Lung (tissue), 12 donors: ENCODE data around the gene PKN2. TPM values are rescaled to one million over a fixed set of nuclear protein-coding genes. Genes with fewer than 3 reads are reported as not detected.

Experiments
- ATAC-seq: fragments of 200-7000 bp; cut with Tn5 transposase; one replicate; pipeline ENCODE4 v1.9.1; 2020; ENCODE audit warnings: moderate number of reproducible peaks; ENCODE audit not compliant: insufficient read depth, low FRiP score
- DNase-seq, 3 donors: peaks; one replicate each; pipeline ENCODE4 v3.0.0-alpha.2; 2013 to 2017
- H3K27ac ChIP-seq, 2 donors: one replicate each; pipeline ENCODE4 v1.5.1; 2013; ENCODE audit warnings: mild to moderate bottlenecking in 2 of 2, moderate library complexity in 2 of 2, control low read depth in 1 of 2, inconsistent platforms in 1 of 2, low read depth in 1 of 2, low read length in 1 of 2
- H3K27me3 ChIP-seq, 3 donors: one replicate each; pipeline ENCODE4 v1.5.1; 2013; ENCODE audit warnings: low read length in 2 of 3; ENCODE audit not compliant: control insufficient read depth in 3 of 3, insufficient read depth in 3 of 3
- H3K36me3 ChIP-seq, 4 donors: one replicate each; pipeline ENCODE4 v1.5.1; 2013; ENCODE audit warnings: low read length in 4 of 4, mild to moderate bottlenecking in 1 of 4, moderate library complexity in 1 of 4; ENCODE audit not compliant: control insufficient read depth in 4 of 4, insufficient read depth in 4 of 4
- H3K4me1 ChIP-seq, 5 donors: one replicate each; pipeline ENCODE4 v1.5.1; 2013; ENCODE audit warnings: low read length in 5 of 5, mild to moderate bottlenecking in 2 of 5, moderate library complexity in 1 of 5; ENCODE audit not compliant: control insufficient read depth in 5 of 5, insufficient read depth in 5 of 5
- H3K4me3 ChIP-seq: one replicate; pipeline ENCODE4 v1.5.1; 2013; ENCODE audit warnings: mild to moderate bottlenecking, control low read depth, moderate library complexity
- H3K9ac ChIP-seq, 2 donors: one replicate each; pipeline ENCODE4 v1.5.1; 2013; ENCODE audit warnings: low read length in 2 of 2, control low read depth in 1 of 2; ENCODE audit not compliant: insufficient read depth in 1 of 2
- H3K9me3 ChIP-seq, 4 donors: one replicate each; pipeline ENCODE4 v1.5.1; 2013; ENCODE audit warnings: low read length in 3 of 4, mild to moderate bottlenecking in 1 of 4, moderate library complexity in 1 of 4; ENCODE audit not compliant: control insufficient read depth in 4 of 4, insufficient read depth in 3 of 4
- WGBS, 2 donors: extraction: QIAGEN DNeasy Blood & Tissue Kit; methylation state at CpG; one replicate each; pipeline ENCODE4 v1.1.7; 2013; 5-methylcytosine and 5-hydroxymethylcytosine counted together
- polyA plus RNA-seq, 2 donors: library from polyadenylated mRNA; stranded (reverse); fragments of 200-250 nt; gene quantifications; one replicate each; pipeline ENCODE4 v1.2.1, GENCODE V29; 2013
- total RNA-seq, 2 donors: library from RNA; depleted of rRNA in 1 of 2; stranded (reverse); fragments of >200 nt in 1 of 2; gene quantifications; one replicate each; pipeline ENCODE4 v1.2.1, GENCODE V29; 2014 to 2021
- TF ChIP-seq, protein P1 (sequence below): IDR thresholded peaks from 2 replicates; pipeline ENCODE4 v1.5.1; 2012; ENCODE audit warnings: mild to moderate bottlenecking; ENCODE audit errors: control extremely low read depth, extremely low read depth
- donor health status: control.
- donor health status: control.
- donor health status: Bipolar disorder and iron deficiency.
- donor health status: healthy.
- donor health status: DM: yes; HTN: yes; CAD: no.

PKN2 gene
- total and polyA plus RNA-seq, 4 donors: 9.5 to 130 (median 24.8) TPM

DNA sequence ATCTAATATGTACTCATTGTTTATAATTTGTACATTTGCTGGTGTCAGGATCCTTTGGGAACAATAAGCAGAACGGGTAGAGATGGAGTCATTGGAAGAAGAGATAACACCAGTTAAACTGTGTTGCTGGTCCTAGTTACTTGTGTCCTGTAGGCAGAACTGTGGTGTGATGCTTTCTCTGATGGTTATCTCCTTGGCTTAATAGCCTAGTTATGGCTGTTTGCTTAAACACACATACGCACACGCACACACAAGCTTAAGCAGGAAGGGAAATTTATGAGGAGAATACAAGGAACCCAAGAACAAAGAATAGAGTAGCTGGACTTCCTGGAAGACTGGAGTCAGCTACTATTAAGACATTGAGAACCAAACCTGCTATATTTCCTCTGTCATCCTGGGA, 5.7 kb upstream of the PKN2 start:
- H3K27me3 ChIP-seq: no peaks in the 10 kb centered on the region
- DNase-seq (no peak), ATAC-seq (no peak)
- TF ChIP-seq, protein P1, sequence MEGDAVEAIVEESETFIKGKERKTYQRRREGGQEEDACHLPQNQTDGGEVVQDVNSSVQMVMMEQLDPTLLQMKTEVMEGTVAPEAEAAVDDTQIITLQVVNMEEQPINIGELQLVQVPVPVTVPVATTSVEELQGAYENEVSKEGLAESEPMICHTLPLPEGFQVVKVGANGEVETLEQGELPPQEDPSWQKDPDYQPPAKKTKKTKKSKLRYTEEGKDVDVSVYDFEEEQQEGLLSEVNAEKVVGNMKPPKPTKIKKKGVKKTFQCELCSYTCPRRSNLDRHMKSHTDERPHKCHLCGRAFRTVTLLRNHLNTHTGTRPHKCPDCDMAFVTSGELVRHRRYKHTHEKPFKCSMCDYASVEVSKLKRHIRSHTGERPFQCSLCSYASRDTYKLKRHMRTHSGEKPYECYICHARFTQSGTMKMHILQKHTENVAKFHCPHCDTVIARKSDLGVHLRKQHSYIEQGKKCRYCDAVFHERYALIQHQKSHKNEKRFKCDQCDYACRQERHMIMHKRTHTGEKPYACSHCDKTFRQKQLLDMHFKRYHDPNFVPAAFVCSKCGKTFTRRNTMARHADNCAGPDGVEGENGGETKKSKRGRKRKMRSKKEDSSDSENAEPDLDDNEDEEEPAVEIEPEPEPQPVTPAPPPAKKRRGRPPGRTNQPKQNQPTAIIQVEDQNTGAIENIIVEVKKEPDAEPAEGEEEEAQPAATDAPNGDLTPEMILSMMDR: no peak
- H3K27ac ChIP-seq: no peak overlapping the region
- H3K4me3 ChIP-seq: no peak overlapping the region
- no peak overlapping the region for H3K9ac ChIP-seq
- H3K36me3 ChIP-seq: peaks cover 0 to 4% (median 0%) of the 10 kb centered on the region in 4 donors
- H3K9me3 ChIP-seq: no peaks in the 10 kb centered on the region
- WGBS, 2 donors: 75 to 77% methylated on average over 3 of the region's 3 CpGs
- peaks cover 0 to 13% (median 5%) of the 10 kb centered on the region in 5 donors for H3K4me1 ChIP-seq

DNA sequence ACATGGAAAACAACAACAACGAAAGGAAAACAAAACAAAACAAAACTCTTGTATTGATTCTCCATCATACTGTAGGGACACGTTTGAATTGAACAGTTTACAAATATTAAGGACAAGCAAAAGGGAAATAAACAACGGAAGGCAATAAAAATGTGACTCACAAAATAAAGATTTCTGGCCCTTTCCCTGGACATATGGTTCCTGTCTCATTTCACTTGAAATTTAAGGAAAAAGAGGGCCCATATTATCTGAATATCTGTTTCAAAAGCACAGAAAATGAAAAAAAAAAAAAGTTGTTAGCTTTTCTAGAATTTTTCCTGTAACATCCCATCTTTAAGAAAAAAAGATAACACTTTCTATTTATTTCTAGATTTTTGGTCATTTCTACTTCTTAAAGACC, 3.6 kb upstream of the PKN2 start:
- Histone ChIP-seq H3K9ac (no peak overlapping the region), H3K4me1 (peaks cover 0 to 13% (median 5%) of the 10 kb centered on the region in 5 donors), H3K9me3 (no peaks in the 10 kb centered on the region), H3K27ac (no peak overlapping the region), H3K4me3 (no peak overlapping the region), H3K36me3 (peaks cover 0 to 4% (median 1%) of the 10 kb centered on the region in 4 donors), H3K27me3 (no peaks in the 10 kb centered on the region)
- ATAC-seq: no peak
- DNase-seq: peak in 2 of 3 donors; percentile 78 to 88
- TF ChIP-seq, protein P1: no peak
- WGBS, 2 donors: 59 to 77% methylated on average over 3 of the region's 3 CpGs

DNA sequence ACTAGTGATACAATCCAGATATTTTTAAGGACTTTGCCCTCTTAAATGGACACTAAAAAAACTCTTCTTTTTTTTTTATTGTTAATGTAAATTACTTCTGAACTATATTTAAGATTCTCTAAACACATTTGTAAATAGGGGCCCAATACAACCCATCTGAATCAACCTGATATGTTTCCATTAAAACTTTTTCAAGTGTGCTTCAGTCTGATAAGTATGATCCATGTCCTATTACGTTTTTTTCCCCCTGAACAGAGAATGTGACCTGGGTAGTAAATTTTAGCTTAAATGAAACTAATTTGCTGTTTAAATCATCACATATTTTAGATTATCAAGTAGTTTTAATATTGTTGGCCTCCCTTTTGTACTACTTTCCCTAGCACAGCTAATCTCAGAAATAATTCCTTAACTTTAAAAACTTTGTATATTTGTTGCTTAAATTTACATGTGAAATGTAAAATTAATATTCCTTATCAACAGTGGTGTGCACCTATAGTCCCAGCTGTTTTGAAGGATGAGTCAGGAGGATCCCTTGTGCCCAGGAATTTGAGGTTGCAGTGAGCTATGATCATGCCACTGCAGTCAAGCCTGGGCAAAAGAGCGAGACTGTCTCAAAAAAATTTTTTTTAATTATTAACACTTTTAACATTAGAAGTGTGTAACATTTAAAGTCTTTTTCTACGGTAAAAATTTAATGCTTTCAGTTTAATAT, 3.0 kb upstream of the PKN2 start:
- 95% methylated on average over 3 of the region's 3 CpGs for WGBS, 2 donors
- no peak for DNase-seq
- H3K36me3 ChIP-seq: peaks cover 0 to 4% (median 0%) of the 10 kb centered on the region in 4 donors
- TF ChIP-seq, protein P1: no peak
- peaks cover 0 to 13% (median 5%) of the 10 kb centered on the region in 5 donors for H3K4me1 ChIP-seq
- peak overlapping the region in 1 of 2 donors; percentile 19 for H3K9ac ChIP-seq
- H3K4me3 ChIP-seq: no peak overlapping the region
- H3K27me3 ChIP-seq: no peaks in the 10 kb centered on the region
- no peak overlapping the region for H3K27ac ChIP-seq
- no peaks in the 10 kb centered on the region for H3K9me3 ChIP-seq
- ATAC-seq: no peak
